Skeletal muscle satellite cell (primary cell): ENCODE data around the gene MYRIP.

Experiments
- H3K27me3 ChIP-seq: 2 replicates; pipeline ENCODE4 v1.7.0; 2013; ENCODE audit warnings: low read length; ENCODE audit not compliant: control insufficient read depth, insufficient read depth
- H3K36me3 ChIP-seq: 2 replicates; pipeline ENCODE4 v1.7.0; 2013; ENCODE audit warnings: mild to moderate bottlenecking, control low read depth, low read length; ENCODE audit not compliant: insufficient read depth
- H3K4me1 ChIP-seq: 2 replicates; pipeline ENCODE4 v1.7.0; 2013; ENCODE audit warnings: low read length; ENCODE audit not compliant: control insufficient read depth, insufficient read depth
- H3K4me2 ChIP-seq: 2 replicates; pipeline ENCODE4 v1.7.0; 2013; ENCODE audit warnings: mild to moderate bottlenecking, low read length
- H3K4me3 ChIP-seq: 2 replicates; pipeline ENCODE4 v1.7.0; 2013; ENCODE audit warnings: low read length
- H3K9ac ChIP-seq: 2 replicates; pipeline ENCODE4 v1.7.0; 2013; ENCODE audit warnings: mild to moderate bottlenecking, low read depth, low read length, moderate library complexity
- H3K9me3 ChIP-seq: replicated peaks from 2 replicates; pipeline ENCODE4 v1.7.0; 2013; ENCODE audit warnings: mild to moderate bottlenecking, control low read depth, low read length

The MYRIP gene

GRCh38 chr3:40228792-40229350 lies 419.5 kb downstream of the MYRIP start:
- H3K9me3 ChIP-seq: no peaks in the 10 kb centered on the region
- H3K4me1 ChIP-seq: no peaks in the 10 kb centered on the region
- no peaks in the 10 kb centered on the region for H3K27me3 ChIP-seq
- no peak overlapping the region for H3K9ac ChIP-seq
- H3K4me3 ChIP-seq: no peak overlapping the region
- H3K36me3 ChIP-seq: no peaks in the 10 kb centered on the region
- H3K4me2 ChIP-seq: no peak overlapping the region

- no peak overlapping the region for H3K4me2 ChIP-seq
- H3K4me1 ChIP-seq: no peaks in the 10 kb centered on the region
- H3K36me3 ChIP-seq: no peaks in the 10 kb centered on the region
- no peak overlapping the region for H3K9ac ChIP-seq
- H3K9me3 ChIP-seq: no peaks in the 10 kb centered on the region
- no peaks in the 10 kb centered on the region for H3K27me3 ChIP-seq
- H3K4me3 ChIP-seq: no peak overlapping the region
These were observed 420.0 kb downstream of the MYRIP start for GRCh38 chr3:40229386-40229785.

- Histone ChIP-seq H3K36me3 (no peaks in the 10 kb centered on the region), H3K4me1 (no peaks in the 10 kb centered on the region)
These were observed 420.6 kb downstream of the MYRIP start for GRCh38 chr3:40229963-40230362.

GRCh38 chr3:40230382-40230781 lies 421.0 kb downstream of the MYRIP start:
- no peaks in the 10 kb centered on the region for H3K27me3 ChIP-seq
- no peak overlapping the region for H3K9ac ChIP-seq
- H3K36me3 ChIP-seq: no peaks in the 10 kb centered on the region
- H3K9me3 ChIP-seq: no peaks in the 10 kb centered on the region
- H3K4me2 ChIP-seq: no peak overlapping the region
- H3K4me3 ChIP-seq: no peak overlapping the region
- no peaks in the 10 kb centered on the region for H3K4me1 ChIP-seq

More at GRCh38 chr3:40229963-40230362, 420.6 kb downstream of the MYRIP start:
- no peaks in the 10 kb centered on the region for H3K27me3 ChIP-seq
- H3K9ac ChIP-seq: no peak overlapping the region
- no peaks in the 10 kb centered on the region for H3K9me3 ChIP-seq
- no peak overlapping the region for H3K4me3 ChIP-seq
- H3K4me2 ChIP-seq: no peak overlapping the region

- Histone ChIP-seq H3K4me1 (no peaks in the 10 kb centered on the region), H3K27me3 (no peaks in the 10 kb centered on the region), H3K4me3 (no peak overlapping the region), H3K4me2 (no peak overlapping the region), H3K9me3 (no peaks in the 10 kb centered on the region), H3K36me3 (no peaks in the 10 kb centered on the region), H3K9ac (no peak overlapping the region)
These were observed 423.2 kb downstream of the MYRIP start for GRCh38 chr3:40232626-40233025.

GRCh38 chr3:40237159-40237558 lies 427.8 kb downstream of the MYRIP start:
- Histone ChIP-seq H3K9me3 (no peaks in the 10 kb centered on the region), H3K4me2 (no peak overlapping the region), H3K36me3 (no peaks in the 10 kb centered on the region), H3K4me1 (no peaks in the 10 kb centered on the region), H3K4me3 (no peak overlapping the region), H3K27me3 (no peaks in the 10 kb centered on the region), H3K9ac (no peak overlapping the region)

GRCh38 chr3:40237889-40238571 lies 428.6 kb downstream of the MYRIP start:
- Histone ChIP-seq H3K9ac (no peak overlapping the region), H3K27me3 (no peaks in the 10 kb centered on the region), H3K9me3 (no peaks in the 10 kb centered on the region), H3K4me1 (no peaks in the 10 kb centered on the region), H3K4me3 (no peak overlapping the region), H3K36me3 (no peaks in the 10 kb centered on the region), H3K4me2 (no peak overlapping the region)

- Histone ChIP-seq H3K4me1 (no peaks in the 10 kb centered on the region), H3K27me3 (no peaks in the 10 kb centered on the region), H3K4me2 (no peak overlapping the region), H3K4me3 (no peak overlapping the region), H3K9ac (no peak overlapping the region), H3K36me3 (no peaks in the 10 kb centered on the region), H3K9me3 (no peaks in the 10 kb centered on the region)
These were observed 431.5 kb downstream of the MYRIP start for GRCh38 chr3:40240921-40241320.

- Histone ChIP-seq H3K4me1 (no peaks in the 10 kb centered on the region), H3K27me3 (no peaks in the 10 kb centered on the region), H3K9ac (no peak overlapping the region), H3K9me3 (no peaks in the 10 kb centered on the region), H3K36me3 (no peaks in the 10 kb centered on the region), H3K4me2 (no peak overlapping the region), H3K4me3 (no peak overlapping the region)
These were observed 432.8 kb downstream of the MYRIP start for GRCh38 chr3:40242216-40242615.

- no peaks in the 10 kb centered on the region for H3K36me3 ChIP-seq
- no peak overlapping the region for H3K4me3 ChIP-seq
- no peak overlapping the region for H3K9ac ChIP-seq
- H3K4me2 ChIP-seq: no peak overlapping the region
- H3K4me1 ChIP-seq: no peaks in the 10 kb centered on the region
- H3K27me3 ChIP-seq: no peaks in the 10 kb centered on the region
- H3K9me3 ChIP-seq: no peaks in the 10 kb centered on the region
These were observed 433.2 kb downstream of the MYRIP start for GRCh38 chr3:40242638-40243037.

- Histone ChIP-seq H3K9ac (no peak overlapping the region), H3K36me3 (no peaks in the 10 kb centered on the region), H3K4me3 (no peak overlapping the region), H3K9me3 (no peaks in the 10 kb centered on the region), H3K27me3 (no peaks in the 10 kb centered on the region), H3K4me1 (no peaks in the 10 kb centered on the region), H3K4me2 (no peak overlapping the region)
These were observed 433.6 kb downstream of the MYRIP start for GRCh38 chr3:40243056-40243455.
